Measurements from ENCODE around the gene PRPF8.

GRCh38 chr17:1639549-1640180 lies 45.0 kb downstream of the PRPF8 start:
- TF ChIP-seq, protein P1, sequence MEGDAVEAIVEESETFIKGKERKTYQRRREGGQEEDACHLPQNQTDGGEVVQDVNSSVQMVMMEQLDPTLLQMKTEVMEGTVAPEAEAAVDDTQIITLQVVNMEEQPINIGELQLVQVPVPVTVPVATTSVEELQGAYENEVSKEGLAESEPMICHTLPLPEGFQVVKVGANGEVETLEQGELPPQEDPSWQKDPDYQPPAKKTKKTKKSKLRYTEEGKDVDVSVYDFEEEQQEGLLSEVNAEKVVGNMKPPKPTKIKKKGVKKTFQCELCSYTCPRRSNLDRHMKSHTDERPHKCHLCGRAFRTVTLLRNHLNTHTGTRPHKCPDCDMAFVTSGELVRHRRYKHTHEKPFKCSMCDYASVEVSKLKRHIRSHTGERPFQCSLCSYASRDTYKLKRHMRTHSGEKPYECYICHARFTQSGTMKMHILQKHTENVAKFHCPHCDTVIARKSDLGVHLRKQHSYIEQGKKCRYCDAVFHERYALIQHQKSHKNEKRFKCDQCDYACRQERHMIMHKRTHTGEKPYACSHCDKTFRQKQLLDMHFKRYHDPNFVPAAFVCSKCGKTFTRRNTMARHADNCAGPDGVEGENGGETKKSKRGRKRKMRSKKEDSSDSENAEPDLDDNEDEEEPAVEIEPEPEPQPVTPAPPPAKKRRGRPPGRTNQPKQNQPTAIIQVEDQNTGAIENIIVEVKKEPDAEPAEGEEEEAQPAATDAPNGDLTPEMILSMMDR (IDR thresholded peaks at IDR 0.05): no peak
- no peak for TF ChIP-seq POLR2A (IDR thresholded peaks at IDR 0.05)
